Spleen (tissue), 11 donors: ENCODE results near the gene BBLN. TPM values are rescaled to one million over a fixed set of nuclear protein-coding genes. Genes with fewer than 3 reads are reported as not detected.
A peak's percentile ranks its signal among the peaks of the same experiment; 100 is the strongest.

Source experiments
- DNase-seq: peaks from one replicate; pipeline ENCODE4 v3.0.0-alpha.2; 2020
- H3K27ac ChIP-seq, 8 donors: fragments of 200-600 bp; sonication (generic) in 7 of 8; 1 replicate in 4 of 8; 2 replicates in 4 of 8; pipeline versions ENCODE4 v1.5.0 to v1.8.0; 2016 to 2021; ENCODE audit warnings: inconsistent platforms in 4 of 8, mild to moderate bottlenecking in 4 of 8, moderate library complexity in 1 of 8
- H3K27me3 ChIP-seq, 7 donors: fragments of 200-600 bp; sonication (generic) in 6 of 7; replicated peaks in 1 of 7; 1 replicate in 4 of 7; 2 replicates in 3 of 7; pipeline versions ENCODE4 v1.5.0 to v1.8.0; 2016 to 2021; ENCODE audit warnings: inconsistent platforms in 3 of 7, mild to moderate bottlenecking in 1 of 7
- H3K36me3 ChIP-seq, 6 donors: fragments of 200-600 bp; sonication (generic) in 5 of 6; 1 replicate in 4 of 6; 2 replicates in 2 of 6; pipeline versions ENCODE4 v1.5.0 to v1.8.0; 2016 to 2021; ENCODE audit warnings: inconsistent platforms in 2 of 6
- H3K4me1 ChIP-seq, 6 donors: fragments of 200-600 bp; sonication (generic) in 5 of 6; 1 replicate in 3 of 6; 2 replicates in 3 of 6; pipeline versions ENCODE4 v1.5.0 to v1.8.0; 2016 to 2021; ENCODE audit warnings: inconsistent platforms in 3 of 6
- H3K4me3 ChIP-seq, 8 donors: fragments of 200-600 bp; sonication (generic) in 7 of 8; 1 replicate in 4 of 8; 2 replicates in 4 of 8; pipeline versions ENCODE4 v1.5.0 to v1.8.0; 2016 to 2021; ENCODE audit warnings: inconsistent platforms in 4 of 8, mild to moderate bottlenecking in 4 of 8, moderate library complexity in 2 of 8
- H3K9me3 ChIP-seq, 8 donors: fragments of 200-600 bp; sonication (generic) in 7 of 8; 1 replicate in 4 of 8; 2 replicates in 4 of 8; pipeline versions ENCODE4 v1.5.0 to v1.8.0; 2016 to 2021; ENCODE audit warnings: inconsistent platforms in 4 of 8
- CTCF ChIP-seq, 11 experiments: fragments of 200-600 bp in 7 of 11; fragments of 450-650 bp in 4 of 11; sonication (generic) in 4 of 11; IDR thresholded peaks in 8 of 11; conservative IDR thresholded peaks in 3 of 11; 1 replicate in 7 of 11; 2 replicates in 4 of 11; pipeline versions ENCODE4 v1.4.0 to v1.8.0; 2016 to 2021; ENCODE audit warnings: antibody characterized with exemption in 11 of 11, inconsistent platforms in 4 of 11, mild to moderate bottlenecking in 1 of 11
- POLR2A ChIP-seq, 3 donors: fragments of 450-650 bp; IDR thresholded peaks; one replicate each; pipeline ENCODE4 v1.5.1; 2017; ENCODE audit warnings: antibody characterized with exemption in 3 of 3, mild to moderate bottlenecking in 1 of 3
- POLR2AphosphoS5 ChIP-seq, 3 donors: sonication (generic); formaldehyde crosslinking; IDR thresholded peaks; one replicate each; pipeline ENCODE4 v1.5.1; 2017; ENCODE audit warnings: antibody characterized with exemption in 3 of 3
- WGBS, 5 donors: extraction: QIAGEN DNeasy Blood & Tissue Kit in 3 of 5; methylation state at CpG; one replicate each; pipeline versions ENCODE4 v1.1.5 to v1.1.7; 2013 to 2018; 5-methylcytosine and 5-hydroxymethylcytosine counted together
- intact Hi-C: fragments of 100-400 bp; cut with DNase I; formaldehyde crosslinking; loops from one replicate; pipeline ENCODE4 v1.15.0; 2023; ENCODE audit warnings: low total_unique reads
- polyA plus RNA-seq, 3 donors: library from polyadenylated mRNA; stranded (reverse); fragments of 200-250 nt; gene quantifications; one replicate each; pipeline ENCODE4 v1.2.1, GENCODE V29; 2013
- total RNA-seq, 7 donors: library from RNA; depleted of rRNA in 3 of 7; stranded (reverse); fragments of >200 nt in 3 of 7; fragmentation: NEBNext Ultra II Directional in 4 of 7; extraction: Animal tissue kit (Norgen Biotek cat#: 25700) in 4 of 7; gene quantifications; one replicate each; pipeline versions ENCODE4 v1.1.0 to v1.2.1, GENCODE V29; 2016 to 2021
- donor health status: healthy with polysubstance abuse.
- donor health status: DM: no; HTN: no; CAD: no; lungs with moderate emphysema.
- donor health status: DM: no; HTN: no; CAD: no.
- donor health status: Bipolar disorder and iron deficiency.
- donor health status: healthy.
- donor health status: DM: no; HTN: no; CAD: no.
- donor health status: DM: yes; HTN: yes; CAD: no.

Gene BBLN
- total and polyA plus RNA-seq, 10 donors, result 43.5 to 220 (median 165) TPM

- Histone ChIP-seq H3K27ac (no peak overlapping the region), H3K27me3 (no peaks in the 10 kb centered on the region), H3K4me3 (no peak overlapping the region), H3K4me1 (peaks cover 23 to 41% (median 37%) of the 10 kb centered on the region in 6 donors), H3K36me3 (peaks cover 0 to 55% (median 47%) of the 10 kb centered on the region in 6 donors), H3K9me3 (no peaks in the 10 kb centered on the region)
- TF ChIP-seq POLR2A (IDR thresholded peaks at IDR 0.05) (no peak), CTCF (IDR thresholded peaks at IDR 0.05 in 8 of 11, conservative IDR thresholded peaks at IDR 0.05 in 3 of 11) (no peak), POLR2AphosphoS5 (IDR thresholded peaks at IDR 0.05) (no peak)
- peak; percentile 69 for DNase-seq
- intact Hi-C loops, result no loop called here
- 90 to 95% (median 91%) methylated on average over 24 to 27 of the region's 27 CpGs for WGBS, 5 donors
These were observed 37.9 kb upstream of the BBLN start for GRCh38 chr9:128121924-128122808.

GRCh38 chr9:128122809-128123175 lies 37.3 kb upstream of the BBLN start:
- no peaks in the 10 kb centered on the region for H3K9me3 ChIP-seq
- intact Hi-C loops, result no loop called here

GRCh38 chr9:128123451-128124080 lies 36.5 kb upstream of the BBLN start:
- no peak overlapping the region for H3K27ac ChIP-seq
- no peaks in the 10 kb centered on the region for H3K27me3 ChIP-seq
- H3K9me3 ChIP-seq, result no peaks in the 10 kb centered on the region
- H3K36me3 ChIP-seq, result peaks cover 0 to 55% (median 47%) of the 10 kb centered on the region in 6 donors
- peak; percentile 66 for DNase-seq
- intact Hi-C loops, result no loop called here
- TF ChIP-seq POLR2A (IDR thresholded peaks at IDR 0.05) (no peak), POLR2AphosphoS5 (IDR thresholded peaks at IDR 0.05) (no peak), CTCF (IDR thresholded peaks at IDR 0.05 in 8 of 11, conservative IDR thresholded peaks at IDR 0.05 in 3 of 11) (no peak)
- peaks cover 14 to 31% (median 28%) of the 10 kb centered on the region in 6 donors for H3K4me1 ChIP-seq
- no peak overlapping the region for H3K4me3 ChIP-seq
- WGBS, 5 donors, result 89 to 97% (median 93%) methylated on average over 21 of the region's 21 CpGs

More at GRCh38 chr9:128122809-128123175, 37.3 kb upstream of the BBLN start:
- peaks cover 17 to 37% (median 31%) of the 10 kb centered on the region in 6 donors for H3K4me1 ChIP-seq
- H3K4me3 ChIP-seq, result no peak overlapping the region
- TF ChIP-seq POLR2AphosphoS5 (IDR thresholded peaks at IDR 0.05) (no peak), CTCF (IDR thresholded peaks at IDR 0.05 in 8 of 11, conservative IDR thresholded peaks at IDR 0.05 in 3 of 11) (no peak), POLR2A (IDR thresholded peaks at IDR 0.05) (no peak)
- WGBS, 5 donors, result 93 to 98% (median 95%) methylated on average over 21 to 24 of the region's 24 CpGs
- no peaks in the 10 kb centered on the region for H3K27me3 ChIP-seq
- peaks cover 0 to 55% (median 47%) of the 10 kb centered on the region in 6 donors for H3K36me3 ChIP-seq
- H3K27ac ChIP-seq, result no peak overlapping the region
- DNase-seq, result peak; percentile 72

- TF ChIP-seq POLR2A (IDR thresholded peaks at IDR 0.05) (no peak), CTCF (IDR thresholded peaks at IDR 0.05 in 8 of 11, conservative IDR thresholded peaks at IDR 0.05 in 3 of 11) (no peak), POLR2AphosphoS5 (IDR thresholded peaks at IDR 0.05) (no peak)
- DNase-seq, result peak; percentile 58
- WGBS, 5 donors, result 87 to 94% (median 92%) methylated on average over 7 to 8 of the region's 8 CpGs
- H3K9me3 ChIP-seq, result no peaks in the 10 kb centered on the region
- no peaks in the 10 kb centered on the region for H3K27me3 ChIP-seq
- intact Hi-C loops, result no loop called here
- H3K36me3 ChIP-seq, result peaks cover 0 to 55% (median 47%) of the 10 kb centered on the region in 6 donors
- peaks cover 21 to 40% (median 37%) of the 10 kb centered on the region in 6 donors for H3K4me1 ChIP-seq
- no peak overlapping the region for H3K4me3 ChIP-seq
- H3K27ac ChIP-seq, result peak overlapping the region in 1 of 8 donors; percentile 60
These were observed 35.6 kb upstream of the BBLN start for GRCh38 chr9:128124451-128124850.
